ENCODE measurements around the gene COPA. TPM values are rescaled to one million over a fixed set of nuclear protein-coding genes. Genes with fewer than 3 reads are reported as not detected.
A peak's percentile ranks its signal among the peaks of the same experiment; 100 is the strongest.
"Not testable (repeated sequence)": the region's sequence is repeated elsewhere in the genome, so short reads cannot be mapped to it uniquely, and the experiment has no call there.

COPA gene
- 100 to 1,000 TPM; 138 to 170 (median 153) TPM for total RNA-seq

DNA sequence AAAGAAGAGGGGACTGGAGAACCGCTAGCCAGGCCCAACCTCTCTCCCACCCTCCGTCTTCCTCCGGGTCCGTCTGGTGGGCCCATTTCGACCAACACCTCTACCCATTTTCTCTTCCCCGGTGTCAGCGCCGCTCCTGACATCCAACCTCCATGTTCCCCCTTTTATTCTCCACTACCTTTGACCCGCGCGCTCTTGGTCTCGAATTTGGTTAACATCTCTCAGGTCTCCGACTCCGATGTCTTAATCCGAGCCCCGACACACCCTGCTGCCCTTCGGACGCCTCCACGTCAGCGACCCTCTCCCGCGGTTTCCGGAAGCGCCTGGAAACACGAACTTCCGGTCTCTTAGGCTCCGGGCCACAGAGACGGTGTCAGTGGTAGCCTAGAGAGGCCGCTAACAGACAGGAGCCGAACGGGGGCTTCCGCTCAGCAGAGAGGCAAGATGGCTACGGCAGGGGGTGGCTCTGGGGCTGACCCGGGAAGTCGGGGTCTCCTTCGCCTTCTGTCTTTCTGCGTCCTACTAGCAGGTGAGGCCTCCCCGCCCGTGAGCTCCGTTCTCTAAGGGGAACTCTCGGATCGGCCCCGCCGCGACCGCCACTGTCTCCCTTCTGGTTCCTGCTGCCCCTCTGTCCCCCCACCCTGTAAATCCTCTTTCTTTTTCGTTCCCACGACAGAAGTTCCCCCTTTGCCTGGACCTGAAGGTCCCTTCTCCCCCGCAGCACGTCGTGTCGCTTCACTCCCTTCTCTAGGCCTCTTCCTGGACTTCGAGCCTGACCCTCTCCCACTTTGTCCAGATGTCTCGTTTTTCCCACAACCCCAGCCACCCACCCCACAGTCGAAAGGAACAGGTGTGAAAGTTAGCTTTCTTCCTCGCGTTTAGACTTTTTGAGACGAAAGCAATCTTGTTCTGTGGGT lies at the start of gene COPA, which contains the start of gene NCSTN:
Gene COPA (minus strand): TSS at position 298 of the 917 bp plus-strand sequence. CDS start 80 bp downstream, at position 218.
Gene NCSTN (plus strand): TSS at position 431 of the 917 bp plus-strand sequence. CDS start 14 bp downstream, at position 445.
- intact Hi-C loops (cut with DNase I; ENCODE audit: low total_unique reads) = no loop called here
- Histone ChIP-seq H3K4me3 (peak within 1 kb of the TSS; percentile 85 to 99 (median 99)), H3K36me3 (peaks cover 4% of the 10 kb centered on the region), H3K27me3 (no peaks in the 10 kb centered on the region), H3K9me3 (no peaks in the 10 kb centered on the region), H3K4me1 (peaks cover 0 to 20% of the 10 kb centered on the region in 2 donors), H3K27ac (peak within 1 kb of the TSS; percentile 90 to 96)
- DNase-seq (ENCODE audit: low spot score in 2 of 2) = peak; percentile 87 to 88
- TF ChIP-seq, protein P1, sequence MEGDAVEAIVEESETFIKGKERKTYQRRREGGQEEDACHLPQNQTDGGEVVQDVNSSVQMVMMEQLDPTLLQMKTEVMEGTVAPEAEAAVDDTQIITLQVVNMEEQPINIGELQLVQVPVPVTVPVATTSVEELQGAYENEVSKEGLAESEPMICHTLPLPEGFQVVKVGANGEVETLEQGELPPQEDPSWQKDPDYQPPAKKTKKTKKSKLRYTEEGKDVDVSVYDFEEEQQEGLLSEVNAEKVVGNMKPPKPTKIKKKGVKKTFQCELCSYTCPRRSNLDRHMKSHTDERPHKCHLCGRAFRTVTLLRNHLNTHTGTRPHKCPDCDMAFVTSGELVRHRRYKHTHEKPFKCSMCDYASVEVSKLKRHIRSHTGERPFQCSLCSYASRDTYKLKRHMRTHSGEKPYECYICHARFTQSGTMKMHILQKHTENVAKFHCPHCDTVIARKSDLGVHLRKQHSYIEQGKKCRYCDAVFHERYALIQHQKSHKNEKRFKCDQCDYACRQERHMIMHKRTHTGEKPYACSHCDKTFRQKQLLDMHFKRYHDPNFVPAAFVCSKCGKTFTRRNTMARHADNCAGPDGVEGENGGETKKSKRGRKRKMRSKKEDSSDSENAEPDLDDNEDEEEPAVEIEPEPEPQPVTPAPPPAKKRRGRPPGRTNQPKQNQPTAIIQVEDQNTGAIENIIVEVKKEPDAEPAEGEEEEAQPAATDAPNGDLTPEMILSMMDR (IDR thresholded peaks at IDR 0.05) = peak in 1 of 3 donors; percentile 14
- TF ChIP-seq POLR2AphosphoS5 (IDR thresholded peaks at IDR 0.05) (peak; percentile 92 to 98 (median 93)), POLR2A (IDR thresholded peaks at IDR 0.05) (peak; percentile 83)

GRCh38 chr1:160388406-160388805 lies 45.4 kb upstream of the COPA start:
- DNase-seq (ENCODE audit: low spot score in 2 of 2); H3K27ac ChIP-seq; H3K4me1 ChIP-seq; H3K4me3 ChIP-seq; H3K9me3 ChIP-seq; intact Hi-C loops (cut with DNase I; ENCODE audit: low total_unique reads); H3K36me3 ChIP-seq; H3K27me3 ChIP-seq: not testable (repeated sequence)

- H3K4me1 ChIP-seq; H3K27ac ChIP-seq; intact Hi-C loops (cut with DNase I; ENCODE audit: low total_unique reads); H3K27me3 ChIP-seq; H3K4me3 ChIP-seq; H3K36me3 ChIP-seq; DNase-seq (ENCODE audit: low spot score in 2 of 2); H3K9me3 ChIP-seq: not testable (repeated sequence)
Observed at GRCh38 chr1:160384812-160385211, 41.8 kb upstream of the COPA start.

- no peak overlapping the region for H3K27ac ChIP-seq
- intact Hi-C loops (cut with DNase I; ENCODE audit: low total_unique reads) = no loop called here
- H3K4me3 ChIP-seq = no peak overlapping the region
- peaks cover 4 to 7% of the 10 kb centered on the region in 2 donors for H3K4me1 ChIP-seq
- no peaks in the 10 kb centered on the region for H3K36me3 ChIP-seq
- no peak for DNase-seq (ENCODE audit: low spot score in 2 of 2)
- no peaks in the 10 kb centered on the region for H3K9me3 ChIP-seq
- TF ChIP-seq POLR2AphosphoS5 (IDR thresholded peaks at IDR 0.05) (no peak), POLR2A (IDR thresholded peaks at IDR 0.05) (no peak)
- H3K27me3 ChIP-seq = no peaks in the 10 kb centered on the region
Observed at GRCh38 chr1:160377585-160378206, 34.6 kb upstream of the COPA start.

GRCh38 chr1:160376525-160377131 lies 33.6 kb upstream of the COPA start:
- TF ChIP-seq POLR2AphosphoS5 (IDR thresholded peaks at IDR 0.05) (no peak), POLR2A (IDR thresholded peaks at IDR 0.05) (no peak)
- TF ChIP-seq, protein P1 (IDR thresholded peaks at IDR 0.05) = peak; percentile 75 to 92 (median 90)
- Histone ChIP-seq H3K4me1 (peaks cover 4 to 7% of the 10 kb centered on the region in 2 donors), H3K36me3 (no peaks in the 10 kb centered on the region), H3K9me3 (no peaks in the 10 kb centered on the region), H3K4me3 (no peak overlapping the region), H3K27ac (peak overlapping the region; percentile 80 to 86), H3K27me3 (no peaks in the 10 kb centered on the region)
- intact Hi-C loops (cut with DNase I; ENCODE audit: low total_unique reads) = no loop called here
- no peak for DNase-seq (ENCODE audit: low spot score in 2 of 2)

GRCh38 chr1:160375788-160376524 lies 32.9 kb upstream of the COPA start:
- Histone ChIP-seq H3K4me1 (peaks cover 4 to 7% of the 10 kb centered on the region in 2 donors), H3K4me3 (peak overlapping the region in 1 of 3 donors; percentile 33), H3K27me3 (no peaks in the 10 kb centered on the region), H3K27ac (peak overlapping the region; percentile 80 to 86), H3K36me3 (no peaks in the 10 kb centered on the region), H3K9me3 (no peaks in the 10 kb centered on the region)
- TF ChIP-seq POLR2AphosphoS5 (IDR thresholded peaks at IDR 0.05) = no peak
- DNase-seq (ENCODE audit: low spot score in 2 of 2) = no peak
- intact Hi-C loops (cut with DNase I; ENCODE audit: low total_unique reads) = no loop called here
